ENCODE measurements around the gene TTLL1.
A peak's percentile ranks its signal among the peaks of the same experiment; 100 is the strongest.
"Not testable (repeated sequence)": the region's sequence is repeated elsewhere in the genome, so short reads cannot be mapped to it uniquely, and the experiment has no call there.

The TTLL1 gene

GRCh38 chr22:43001271-43002201, 87.7 kb downstream of the TTLL1 start:
- Mint-ChIP-seq H3K36me3 (no peaks in the 10 kb centered on the region), H3K4me1 (peaks cover 81% of the 10 kb centered on the region), H3K27ac (peak overlapping the region; percentile 43), H3K4me3 (peak overlapping the region; percentile 34), H3K9me3 (no peaks in the 10 kb centered on the region)
- no peak for ATAC-seq
- DNase-seq (ENCODE audit: low spot score in 2 of 2): no peak

GRCh38 chr22:43000441-43001175, 88.6 kb downstream of the TTLL1 start:
- H3K4me1 Mint-ChIP-seq: peaks cover 79% of the 10 kb centered on the region
- DNase-seq (ENCODE audit: low spot score in 2 of 2): no peak
- H3K27ac Mint-ChIP-seq: peak overlapping the region; percentile 43
- H3K9me3 Mint-ChIP-seq: no peaks in the 10 kb centered on the region
- H3K36me3 Mint-ChIP-seq: no peaks in the 10 kb centered on the region
- ATAC-seq: peak; percentile 88
- peak overlapping the region; percentile 34 for H3K4me3 Mint-ChIP-seq

- peaks cover 53% of the 10 kb centered on the region for H3K4me1 Mint-ChIP-seq
- peak overlapping the region; percentile 29 for H3K4me3 Mint-ChIP-seq
- peak overlapping the region; percentile 26 for H3K27ac Mint-ChIP-seq
- ATAC-seq (no peak), DNase-seq (ENCODE audit: low spot score in 2 of 2) (no peak)
- H3K36me3 Mint-ChIP-seq: peaks cover 5% of the 10 kb centered on the region
- no peaks in the 10 kb centered on the region for H3K9me3 Mint-ChIP-seq
Measured at GRCh38 chr22:42997582-42998090, 91.6 kb downstream of the TTLL1 start.

- ATAC-seq: no peak
- Mint-ChIP-seq H3K4me3 (no peak overlapping the region), H3K27ac (peak overlapping the region; percentile 69), H3K36me3 (peaks cover 5% of the 10 kb centered on the region), H3K4me1 (peaks cover 45% of the 10 kb centered on the region), H3K9me3 (no peaks in the 10 kb centered on the region)
- DNase-seq (ENCODE audit: low spot score in 2 of 2): no peak
Measured at GRCh38 chr22:42996646-42997365, 92.4 kb downstream of the TTLL1 start.

- H3K4me1 Mint-ChIP-seq: peaks cover 42% of the 10 kb centered on the region
- H3K4me3 Mint-ChIP-seq; ATAC-seq; H3K27ac Mint-ChIP-seq; H3K36me3 Mint-ChIP-seq; DNase-seq (ENCODE audit: low spot score in 2 of 2); H3K9me3 Mint-ChIP-seq: not testable (repeated sequence)
Measured at GRCh38 chr22:42995654-42996053, 93.5 kb downstream of the TTLL1 start.

GRCh38 chr22:42994917-42995562, 94.2 kb downstream of the TTLL1 start:
- Mint-ChIP-seq H3K9me3 (no peaks in the 10 kb centered on the region), H3K27ac (no peak overlapping the region), H3K36me3 (peaks cover 5% of the 10 kb centered on the region), H3K4me3 (no peak overlapping the region), H3K4me1 (peaks cover 42% of the 10 kb centered on the region)
- ATAC-seq (no peak), DNase-seq (ENCODE audit: low spot score in 2 of 2) (no peak)

- no peak for ATAC-seq
- no peak for DNase-seq (ENCODE audit: low spot score in 2 of 2)
- Mint-ChIP-seq H3K4me3 (no peak overlapping the region), H3K36me3 (peaks cover 5% of the 10 kb centered on the region), H3K4me1 (peaks cover 36% of the 10 kb centered on the region), H3K27ac (no peak overlapping the region), H3K9me3 (no peaks in the 10 kb centered on the region)
Measured at GRCh38 chr22:42994276-42994916, 94.8 kb downstream of the TTLL1 start.

- H3K36me3 Mint-ChIP-seq: peaks cover 5% of the 10 kb centered on the region
- peaks cover 30% of the 10 kb centered on the region for H3K4me1 Mint-ChIP-seq
- H3K4me3 Mint-ChIP-seq: no peak overlapping the region
- DNase-seq (ENCODE audit: low spot score in 2 of 2): no peak
- peak overlapping the region; percentile 12 for H3K27ac Mint-ChIP-seq
- H3K9me3 Mint-ChIP-seq: no peaks in the 10 kb centered on the region
- no peak for ATAC-seq
Measured at GRCh38 chr22:42993651-42994275, 95.4 kb downstream of the TTLL1 start.

GRCh38 chr22:42992886-42993479, 96.2 kb downstream of the TTLL1 start:
- H3K4me3 Mint-ChIP-seq: no peak overlapping the region
- DNase-seq (ENCODE audit: low spot score in 2 of 2): no peak
- H3K36me3 Mint-ChIP-seq: peaks cover 5% of the 10 kb centered on the region
- no peaks in the 10 kb centered on the region for H3K9me3 Mint-ChIP-seq
- H3K27ac Mint-ChIP-seq: no peak overlapping the region
- no peak for ATAC-seq
- H3K4me1 Mint-ChIP-seq: peaks cover 22% of the 10 kb centered on the region

- H3K36me3 Mint-ChIP-seq: peaks cover 5% of the 10 kb centered on the region
- no peak overlapping the region for H3K4me3 Mint-ChIP-seq
- H3K9me3 Mint-ChIP-seq: no peaks in the 10 kb centered on the region
- ATAC-seq: no peak
- no peak for DNase-seq (ENCODE audit: low spot score in 2 of 2)
- no peak overlapping the region for H3K27ac Mint-ChIP-seq
- peaks cover 17% of the 10 kb centered on the region for H3K4me1 Mint-ChIP-seq
Measured at GRCh38 chr22:42992092-42992491, 97.1 kb downstream of the TTLL1 start.

- no peak for ATAC-seq
- H3K4me1 Mint-ChIP-seq: peaks cover 27% of the 10 kb centered on the region
- H3K9me3 Mint-ChIP-seq: no peaks in the 10 kb centered on the region
- peaks cover 5% of the 10 kb centered on the region for H3K36me3 Mint-ChIP-seq
- no peak for DNase-seq (ENCODE audit: low spot score in 2 of 2)
- peak overlapping the region; percentile 17 for H3K27ac Mint-ChIP-seq
- no peak overlapping the region for H3K4me3 Mint-ChIP-seq
Measured at GRCh38 chr22:42991010-42991651, 98.1 kb downstream of the TTLL1 start.

GRCh38 chr22:42990131-42990838, 98.9 kb downstream of the TTLL1 start:
- no peaks in the 10 kb centered on the region for H3K9me3 Mint-ChIP-seq
- H3K4me1 Mint-ChIP-seq: peaks cover 35% of the 10 kb centered on the region
- ATAC-seq (no peak), DNase-seq (ENCODE audit: low spot score in 2 of 2) (no peak)
- no peak overlapping the region for H3K4me3 Mint-ChIP-seq
- peak overlapping the region; percentile 13 for H3K27ac Mint-ChIP-seq
- H3K36me3 Mint-ChIP-seq: peaks cover 5% of the 10 kb centered on the region
